Ascending aorta (tissue), 2 donors: ENCODE results near the gene TCL1A. TPM values are rescaled to one million over a fixed set of nuclear protein-coding genes. Genes with fewer than 3 reads are reported as not detected.

Experiments used
- DNase-seq, 2 donors: peaks; one replicate each; pipeline ENCODE4 v3.0.0-alpha.2; 2019; ENCODE audit warnings: low spot score in 2 of 2
- H3K27ac ChIP-seq, 2 donors: fragments of 200-600 bp; sonication (generic); one replicate each; pipeline ENCODE4 v1.5.1; 2016 to 2017; ENCODE audit warnings: mild to moderate bottlenecking in 1 of 2
- H3K27me3 ChIP-seq: fragments of 200-600 bp; sonication (generic); one replicate; pipeline ENCODE4 v1.5.1; 2017
- H3K36me3 ChIP-seq, 2 donors: fragments of 200-600 bp; sonication (generic); one replicate each; pipeline ENCODE4 v1.5.1; 2016
- H3K4me1 ChIP-seq, 2 donors: fragments of 200-600 bp; sonication (generic); one replicate each; pipeline ENCODE4 v1.5.1; 2016 to 2017; ENCODE audit warnings: mild to moderate bottlenecking in 1 of 2
- H3K4me3 ChIP-seq, 2 donors: fragments of 200-600 bp; sonication (generic); one replicate each; pipeline ENCODE4 v1.5.1; 2016 to 2017; ENCODE audit warnings: mild to moderate bottlenecking in 1 of 2
- H3K9me3 ChIP-seq, 2 donors: fragments of 200-600 bp; sonication (generic); one replicate each; pipeline ENCODE4 v1.5.1; 2016
- intact Hi-C: fragments of 100-400 bp; cut with DNase I; formaldehyde crosslinking; loops from one replicate; pipeline ENCODE4 v1.15.1; 2023
- total RNA-seq: library from RNA; depleted of rRNA; stranded (reverse); fragments of >200 nt; gene quantifications from one replicate; pipeline ENCODE4 v1.1.0, GENCODE V29; 2016
- TF ChIP-seq, protein P1 (sequence below), 3 experiments: fragments of 200-600 bp in 2 of 3; fragments of 450-650 bp in 1 of 3; sonication (generic) in 2 of 3; IDR thresholded peaks; one replicate each; pipeline ENCODE4 v1.5.1; 2016 to 2019; ENCODE audit warnings: antibody characterized with exemption in 3 of 3, mild to moderate bottlenecking in 1 of 3, moderate library complexity in 1 of 3

TCL1A gene
- total RNA-seq, 1 donor from 2014 or later, result not detected

- no peaks in the 10 kb centered on the region for H3K27me3 ChIP-seq
- no peak overlapping the region for H3K27ac ChIP-seq
- DNase-seq, result no peak
- H3K36me3 ChIP-seq, result no peaks in the 10 kb centered on the region
- H3K9me3 ChIP-seq, result no peaks in the 10 kb centered on the region
- no peak overlapping the region for H3K4me3 ChIP-seq
- TF ChIP-seq, protein P1, sequence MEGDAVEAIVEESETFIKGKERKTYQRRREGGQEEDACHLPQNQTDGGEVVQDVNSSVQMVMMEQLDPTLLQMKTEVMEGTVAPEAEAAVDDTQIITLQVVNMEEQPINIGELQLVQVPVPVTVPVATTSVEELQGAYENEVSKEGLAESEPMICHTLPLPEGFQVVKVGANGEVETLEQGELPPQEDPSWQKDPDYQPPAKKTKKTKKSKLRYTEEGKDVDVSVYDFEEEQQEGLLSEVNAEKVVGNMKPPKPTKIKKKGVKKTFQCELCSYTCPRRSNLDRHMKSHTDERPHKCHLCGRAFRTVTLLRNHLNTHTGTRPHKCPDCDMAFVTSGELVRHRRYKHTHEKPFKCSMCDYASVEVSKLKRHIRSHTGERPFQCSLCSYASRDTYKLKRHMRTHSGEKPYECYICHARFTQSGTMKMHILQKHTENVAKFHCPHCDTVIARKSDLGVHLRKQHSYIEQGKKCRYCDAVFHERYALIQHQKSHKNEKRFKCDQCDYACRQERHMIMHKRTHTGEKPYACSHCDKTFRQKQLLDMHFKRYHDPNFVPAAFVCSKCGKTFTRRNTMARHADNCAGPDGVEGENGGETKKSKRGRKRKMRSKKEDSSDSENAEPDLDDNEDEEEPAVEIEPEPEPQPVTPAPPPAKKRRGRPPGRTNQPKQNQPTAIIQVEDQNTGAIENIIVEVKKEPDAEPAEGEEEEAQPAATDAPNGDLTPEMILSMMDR (IDR thresholded peaks at IDR 0.05), result no peak
- intact Hi-C loops, result no loop called here
- no peaks in the 10 kb centered on the region for H3K4me1 ChIP-seq
Observed at GRCh38 chr14:95681153-95681552, 32.8 kb downstream of the TCL1A start.

DNA sequence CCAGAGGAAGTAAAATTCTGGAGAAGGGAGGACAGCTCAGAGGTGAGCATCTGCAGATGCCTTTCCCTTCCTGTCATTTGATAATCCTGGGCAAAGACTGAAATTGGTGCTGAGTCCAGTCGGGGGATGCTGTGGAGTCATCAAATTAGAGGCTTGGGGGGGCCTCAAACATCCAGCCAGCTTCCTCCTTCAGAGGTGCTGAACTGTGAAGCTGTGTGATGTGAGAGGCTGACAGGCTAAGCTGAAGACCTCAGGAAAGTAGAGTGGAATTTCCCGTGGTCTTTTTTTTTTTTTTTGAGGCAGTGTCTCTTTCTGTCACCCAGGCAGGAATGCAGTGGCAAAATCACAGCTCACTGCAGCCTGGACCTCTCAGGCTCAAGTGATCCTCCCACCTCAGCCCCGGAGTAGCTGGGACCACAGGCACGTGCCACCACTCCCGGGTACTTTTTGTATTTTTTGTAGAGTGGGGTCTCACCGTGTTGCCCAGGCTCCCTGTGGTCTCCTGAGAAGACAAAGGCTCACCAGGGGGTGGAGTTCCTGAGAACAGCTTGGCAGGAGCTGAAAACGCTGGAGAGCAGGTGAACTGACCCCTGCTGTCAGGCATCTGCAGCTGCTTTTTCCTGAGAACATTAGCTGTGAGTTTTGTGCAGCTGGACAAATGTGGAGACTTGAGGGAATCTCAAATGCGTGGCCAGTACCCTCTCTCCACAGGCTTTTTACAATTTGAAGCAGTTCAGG is 33.8 kb downstream of the TCL1A start:
- Histone ChIP-seq H3K27me3 (no peaks in the 10 kb centered on the region), H3K27ac (no peak overlapping the region), H3K9me3 (no peaks in the 10 kb centered on the region), H3K36me3 (no peaks in the 10 kb centered on the region), H3K4me3 (no peak overlapping the region), H3K4me1 (no peaks in the 10 kb centered on the region)
- intact Hi-C loops, result no loop called here
- DNase-seq, result no peak
- TF ChIP-seq, protein P1 (IDR thresholded peaks at IDR 0.05), result no peak

DNA sequence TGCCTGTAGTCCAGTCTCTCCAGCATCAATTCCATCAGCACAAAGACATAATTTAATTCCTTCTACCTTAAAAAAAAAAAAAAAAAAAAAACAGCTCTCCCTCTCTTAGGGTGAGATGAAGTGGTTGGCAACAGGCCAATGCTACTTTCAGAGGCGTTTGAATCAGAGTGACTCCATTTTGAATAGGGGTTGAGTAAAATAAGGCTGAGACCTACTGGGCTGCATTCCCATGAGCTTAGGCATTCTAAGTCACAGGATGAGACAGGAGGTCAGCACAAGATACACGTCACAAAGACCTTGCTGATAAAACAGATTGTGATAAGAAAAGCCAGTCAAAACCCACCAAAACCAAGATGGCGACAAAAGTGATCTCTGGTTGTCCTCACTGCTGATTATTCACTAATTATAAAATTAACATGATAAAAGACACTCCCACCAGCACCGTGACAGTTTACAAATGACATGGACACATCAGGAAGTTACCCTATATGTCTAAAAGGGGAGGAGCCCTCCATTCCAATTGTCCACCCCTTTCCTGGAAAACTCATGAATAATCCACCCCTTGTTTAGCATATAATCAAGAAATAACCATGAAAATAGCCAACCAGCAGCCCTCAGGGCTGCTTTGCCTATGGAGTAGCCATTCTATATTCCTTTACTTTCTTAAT is 34.6 kb downstream of the TCL1A start:
- no peaks in the 10 kb centered on the region for H3K4me1 ChIP-seq
- H3K9me3 ChIP-seq, result no peaks in the 10 kb centered on the region
- TF ChIP-seq, protein P1 (IDR thresholded peaks at IDR 0.05), result no peak
- H3K27ac ChIP-seq, result no peak overlapping the region
- H3K36me3 ChIP-seq, result no peaks in the 10 kb centered on the region
- intact Hi-C loops, result no loop called here
- no peak for DNase-seq
- H3K4me3 ChIP-seq, result no peak overlapping the region
- no peaks in the 10 kb centered on the region for H3K27me3 ChIP-seq

DNA sequence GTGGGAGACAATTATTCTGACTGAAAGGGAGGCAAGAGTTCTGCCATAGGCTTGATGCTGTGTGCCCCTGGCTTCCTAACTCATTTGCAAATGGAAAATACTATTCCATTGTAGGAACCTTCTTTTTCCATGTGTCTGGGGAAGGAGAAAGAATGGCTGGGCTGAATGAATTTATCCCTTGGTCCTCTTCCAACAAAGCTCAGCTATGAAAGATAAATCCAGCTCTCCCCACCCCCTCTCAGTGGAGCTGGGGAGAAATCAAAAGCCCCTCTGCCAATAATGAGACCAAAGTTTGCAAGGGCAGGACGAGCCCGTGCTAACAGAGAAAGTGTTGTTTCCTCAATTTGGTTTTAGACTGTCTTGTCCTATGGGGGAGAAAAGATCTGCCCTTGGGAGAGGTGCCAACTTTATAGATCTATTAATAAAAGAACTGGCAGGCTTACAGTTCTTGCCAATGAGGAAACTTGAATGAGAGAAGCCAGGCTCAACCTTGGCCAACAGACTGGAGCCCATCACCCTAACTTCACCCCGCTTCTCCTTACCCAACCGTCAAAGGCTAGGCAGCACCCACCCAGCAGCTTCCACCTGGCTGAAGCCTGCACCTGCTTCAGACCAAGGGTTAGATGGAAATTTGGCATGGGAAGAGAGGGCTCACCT is 36.6 kb downstream of the TCL1A start:
- Histone ChIP-seq H3K4me1 (no peaks in the 10 kb centered on the region), H3K27me3 (no peaks in the 10 kb centered on the region), H3K9me3 (no peaks in the 10 kb centered on the region), H3K27ac (no peak overlapping the region), H3K36me3 (no peaks in the 10 kb centered on the region), H3K4me3 (no peak overlapping the region)
- no peak for DNase-seq
- intact Hi-C loops, result no loop called here
- TF ChIP-seq, protein P1 (IDR thresholded peaks at IDR 0.05), result no peak

DNA sequence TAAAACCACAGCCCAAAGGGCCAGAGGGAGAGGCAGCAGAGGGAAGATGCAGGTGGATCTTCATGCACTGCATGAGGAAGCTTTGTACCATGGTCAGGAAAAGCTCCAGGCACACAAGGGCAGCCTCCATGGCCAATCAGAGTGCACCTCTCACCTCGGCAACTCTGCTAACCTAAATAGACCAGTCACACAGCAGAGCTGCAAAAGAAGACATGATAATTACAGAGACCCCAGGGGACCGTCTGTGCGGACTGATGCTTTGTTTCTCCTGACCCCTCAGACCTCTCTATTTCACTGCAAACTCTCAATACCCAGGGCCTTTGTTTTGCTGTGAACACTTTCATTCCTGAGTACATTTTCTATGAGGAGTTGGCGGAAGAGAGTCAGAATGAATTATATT is 38.4 kb downstream of the TCL1A start:
- no peaks in the 10 kb centered on the region for H3K36me3 ChIP-seq
- intact Hi-C loops, result no loop called here
- H3K9me3 ChIP-seq, result no peaks in the 10 kb centered on the region
- H3K4me1 ChIP-seq, result no peaks in the 10 kb centered on the region
- no peaks in the 10 kb centered on the region for H3K27me3 ChIP-seq
- no peak overlapping the region for H3K4me3 ChIP-seq
- no peak overlapping the region for H3K27ac ChIP-seq
- DNase-seq, result no peak
- TF ChIP-seq, protein P1 (IDR thresholded peaks at IDR 0.05), result no peak
